Thoracic aorta (tissue), 2 donors: ENCODE data around the gene TTLL7. TPM values are rescaled to one million over a fixed set of nuclear protein-coding genes. Genes with fewer than 3 reads are reported as not detected.
A peak's percentile ranks its signal among the peaks of the same experiment; 100 is the strongest.

ENCODE experiments used
- ATAC-seq: fragments of 150-250 bp; one replicate; pipeline ENCODE4 v1.8.0; 2017; ENCODE audit warnings: low read depth; ENCODE audit not compliant: insufficient number of reproducible peaks, low FRiP score
- DNase-seq: peaks from one replicate; pipeline ENCODE4 v3.0.0-alpha.2; 2020; ENCODE audit warnings: low spot score
- H3K27ac ChIP-seq, 2 donors: fragments of 200-600 bp; sonication (generic); 1 replicate in 1 of 2; 2 replicates in 1 of 2; pipeline ENCODE4 v1.5.1; 2016; ENCODE audit warnings: mild to moderate bottlenecking in 2 of 2, moderate library complexity in 2 of 2
- H3K27me3 ChIP-seq: fragments of 200-600 bp; sonication (generic); replicated peaks from 2 replicates; pipeline ENCODE4 v1.6.0; 2016; ENCODE audit warnings: mild to moderate bottlenecking; ENCODE audit not compliant: insufficient read depth
- H3K36me3 ChIP-seq: fragments of 200-600 bp; sonication (generic); one replicate; pipeline ENCODE4 v1.5.1; 2016
- H3K4me1 ChIP-seq, 2 donors: fragments of 200-600 bp; sonication (generic); 1 replicate in 1 of 2; 2 replicates in 1 of 2; pipeline versions ENCODE4 v1.5.1 to v1.6.0; 2016; ENCODE audit warnings: low read depth in 2 of 2, mild to moderate bottlenecking in 1 of 2; ENCODE audit not compliant: control insufficient read depth in 1 of 2
- H3K4me3 ChIP-seq: fragments of 200-600 bp; sonication (generic); 2 replicates; pipeline ENCODE4 v1.5.1; 2016; ENCODE audit warnings: mild to moderate bottlenecking
- H3K9me3 ChIP-seq: fragments of 200-600 bp; sonication (generic); 2 replicates; pipeline ENCODE4 v1.5.1; 2016
- total RNA-seq, 2 donors: library from RNA; depleted of rRNA; stranded (reverse); fragments of >200 nt; gene quantifications; one replicate each; pipeline versions ENCODE4 v1.1.0 to v1.2.3, GENCODE V29; 2016
- TF ChIP-seq, protein P1 (sequence below): fragments of 200-600 bp; sonication (generic); IDR thresholded peaks from one replicate; pipeline ENCODE4 v1.5.1; 2019; ENCODE audit warnings: antibody characterized with exemption

Gene TTLL7
- total RNA-seq, 2 donors from 2014 or later, result 66.1 to 71.4 TPM

DNA sequence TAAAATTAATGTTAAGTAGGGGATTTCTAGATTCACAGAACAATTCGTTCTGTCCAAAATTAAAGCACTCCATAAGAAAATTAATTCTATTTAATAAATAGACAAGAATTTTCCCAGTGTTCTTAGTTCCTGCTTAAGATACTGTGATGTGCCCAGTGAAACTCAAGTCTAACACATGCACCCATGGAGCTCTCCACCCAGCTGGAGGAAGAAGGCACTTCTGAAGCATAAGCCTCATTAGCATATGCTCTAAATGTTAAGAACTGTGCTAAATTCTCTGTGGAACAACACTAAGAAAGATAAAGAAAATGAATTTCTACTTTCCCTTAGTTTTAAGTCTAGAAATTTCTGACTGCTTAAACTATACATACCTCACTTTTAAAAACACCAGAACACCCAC is 71.2 kb downstream of the TTLL7 start:
- Histone ChIP-seq H3K36me3 (peaks cover 5% of the 10 kb centered on the region), H3K4me3 (no peak overlapping the region), H3K27ac (peak overlapping the region in 1 of 2 donors; percentile 9), H3K27me3 (no peaks in the 10 kb centered on the region), H3K4me1 (peaks cover 2 to 16% of the 10 kb centered on the region in 2 donors), H3K9me3 (no peaks in the 10 kb centered on the region)
- ATAC-seq (no peak), DNase-seq (no peak)
- TF ChIP-seq, protein P1, sequence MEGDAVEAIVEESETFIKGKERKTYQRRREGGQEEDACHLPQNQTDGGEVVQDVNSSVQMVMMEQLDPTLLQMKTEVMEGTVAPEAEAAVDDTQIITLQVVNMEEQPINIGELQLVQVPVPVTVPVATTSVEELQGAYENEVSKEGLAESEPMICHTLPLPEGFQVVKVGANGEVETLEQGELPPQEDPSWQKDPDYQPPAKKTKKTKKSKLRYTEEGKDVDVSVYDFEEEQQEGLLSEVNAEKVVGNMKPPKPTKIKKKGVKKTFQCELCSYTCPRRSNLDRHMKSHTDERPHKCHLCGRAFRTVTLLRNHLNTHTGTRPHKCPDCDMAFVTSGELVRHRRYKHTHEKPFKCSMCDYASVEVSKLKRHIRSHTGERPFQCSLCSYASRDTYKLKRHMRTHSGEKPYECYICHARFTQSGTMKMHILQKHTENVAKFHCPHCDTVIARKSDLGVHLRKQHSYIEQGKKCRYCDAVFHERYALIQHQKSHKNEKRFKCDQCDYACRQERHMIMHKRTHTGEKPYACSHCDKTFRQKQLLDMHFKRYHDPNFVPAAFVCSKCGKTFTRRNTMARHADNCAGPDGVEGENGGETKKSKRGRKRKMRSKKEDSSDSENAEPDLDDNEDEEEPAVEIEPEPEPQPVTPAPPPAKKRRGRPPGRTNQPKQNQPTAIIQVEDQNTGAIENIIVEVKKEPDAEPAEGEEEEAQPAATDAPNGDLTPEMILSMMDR, result no peak

DNA sequence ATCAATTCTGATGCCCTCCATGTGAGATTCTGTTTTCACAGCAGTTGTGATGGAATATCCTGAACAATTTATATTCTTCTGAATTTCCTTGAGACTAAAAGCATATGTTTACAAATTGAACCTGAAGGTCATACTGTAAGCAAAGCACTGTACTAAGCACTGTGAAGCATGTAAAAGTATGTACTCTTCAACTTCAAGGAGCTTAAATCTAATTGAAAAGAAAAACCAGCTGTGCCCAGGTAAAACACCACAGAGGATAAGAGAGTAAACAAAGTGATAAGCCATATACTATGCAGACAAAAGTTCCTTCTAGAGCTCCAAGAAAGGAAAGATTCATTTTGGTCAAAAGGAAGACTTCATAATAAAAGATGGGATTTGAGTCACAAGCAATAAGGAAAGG is 71.9 kb downstream of the TTLL7 start:
- ATAC-seq, result no peak

DNA sequence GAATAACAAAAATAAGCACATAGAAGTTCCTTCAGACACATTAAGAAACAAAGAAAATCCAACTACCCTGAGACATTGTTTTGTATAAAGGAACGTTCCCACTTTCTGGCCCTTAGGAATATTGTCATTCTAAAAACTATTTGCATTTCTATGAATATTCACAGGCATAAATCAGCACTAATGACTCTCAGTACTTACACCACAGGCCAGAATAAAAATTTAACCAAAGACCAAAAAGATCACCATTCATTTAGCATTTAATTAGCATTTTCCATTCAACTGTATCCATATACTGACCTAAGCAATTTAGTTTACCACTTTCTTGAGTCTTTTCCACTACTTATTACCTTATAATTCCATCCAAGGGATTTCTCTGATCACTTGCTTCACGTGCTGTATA is 75.4 kb downstream of the TTLL7 start:
- no peak overlapping the region for H3K4me3 ChIP-seq
- H3K36me3 ChIP-seq, result peaks cover 11% of the 10 kb centered on the region
- H3K27me3 ChIP-seq, result no peaks in the 10 kb centered on the region
- no peak for ATAC-seq
- no peak for DNase-seq
- H3K4me1 ChIP-seq, result peaks cover 2 to 16% of the 10 kb centered on the region in 2 donors
- H3K27ac ChIP-seq, result no peak overlapping the region
- TF ChIP-seq, protein P1, result no peak
- no peaks in the 10 kb centered on the region for H3K9me3 ChIP-seq

More for the DNA sequence above, 71.9 kb downstream of the TTLL7 start:
- H3K9me3 ChIP-seq, result no peaks in the 10 kb centered on the region
- peaks cover 2 to 16% of the 10 kb centered on the region in 2 donors for H3K4me1 ChIP-seq
- H3K36me3 ChIP-seq, result peaks cover 5% of the 10 kb centered on the region
- TF ChIP-seq, protein P1, result no peak
- H3K4me3 ChIP-seq, result no peak overlapping the region
- peak overlapping the region in 1 of 2 donors; percentile 9 for H3K27ac ChIP-seq
- H3K27me3 ChIP-seq, result no peaks in the 10 kb centered on the region
- no peak for DNase-seq

DNA sequence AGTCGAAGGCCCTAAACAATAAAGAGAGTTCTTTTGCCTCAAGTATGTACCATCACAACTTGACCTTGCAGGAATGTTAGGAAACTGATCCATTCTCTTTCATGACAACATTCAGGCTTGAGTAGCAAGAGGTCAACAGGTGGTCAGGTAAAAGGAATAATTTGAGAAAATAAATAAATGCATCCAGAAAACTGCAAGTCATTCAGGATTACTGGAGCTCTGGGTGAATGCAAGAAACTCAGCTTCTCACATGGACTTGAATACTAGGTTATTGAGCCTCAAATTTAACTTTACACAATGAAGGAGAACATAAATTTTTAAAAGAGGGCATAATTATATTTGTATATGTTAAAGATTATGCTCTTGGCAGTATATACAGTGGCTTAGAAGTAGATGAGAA is 76.5 kb downstream of the TTLL7 start:
- Histone ChIP-seq H3K27me3 (no peaks in the 10 kb centered on the region), H3K36me3 (peaks cover 13% of the 10 kb centered on the region), H3K4me3 (no peak overlapping the region), H3K4me1 (peaks cover 0 to 6% of the 10 kb centered on the region in 2 donors), H3K9me3 (no peaks in the 10 kb centered on the region), H3K27ac (no peak overlapping the region)
- TF ChIP-seq, protein P1, result no peak
- DNase-seq (no peak), ATAC-seq (no peak)

DNA sequence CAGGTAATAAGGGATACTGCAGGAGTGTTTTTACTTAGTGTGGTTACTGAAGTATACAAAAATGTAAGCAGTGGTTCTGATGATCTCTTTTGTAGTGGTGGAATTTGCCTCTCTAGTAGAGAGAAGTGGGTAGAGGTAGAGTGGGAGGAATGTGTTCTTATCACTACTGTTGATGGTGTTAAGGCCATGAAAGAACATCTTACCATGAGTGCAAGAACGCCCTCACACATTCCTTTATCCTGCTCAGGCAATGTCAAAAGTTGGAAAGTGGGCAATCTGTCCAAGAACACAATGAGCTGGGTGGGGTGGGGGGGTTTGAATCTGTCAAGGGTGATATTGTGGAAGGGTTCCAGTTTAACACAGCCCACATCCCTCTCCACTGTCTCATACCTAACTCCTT is 78.6 kb downstream of the TTLL7 start:
- Histone ChIP-seq H3K27me3 (no peaks in the 10 kb centered on the region), H3K4me1 (no peaks in the 10 kb centered on the region), H3K9me3 (no peaks in the 10 kb centered on the region), H3K4me3 (no peak overlapping the region), H3K36me3 (peaks cover 18% of the 10 kb centered on the region), H3K27ac (no peak overlapping the region)
- ATAC-seq (no peak), DNase-seq (no peak)
- TF ChIP-seq, protein P1, result no peak
